Colon (tissue), 2 donors: ENCODE measurements around the gene MAP3K3.
"Not testable (repeated sequence)": the region's sequence is repeated elsewhere in the genome, so short reads cannot be mapped to it uniquely, and the experiment has no call there.

Experiments
- FAIRE-seq: peaks from 2 replicates; lab custom pipeline; 2012; peaks lifted over from hg19 to GRCh38; lab: Jason Lieb, UNC
- donor health status: control.
- donor health status: control.

The MAP3K3 gene

GRCh38 chr17:63706336-63707082, 84.3 kb downstream of the MAP3K3 start:
- FAIRE-seq = no peak

- no peak for FAIRE-seq
Observed at GRCh38 chr17:63707151-63707550, 84.9 kb downstream of the MAP3K3 start.

- no peak for FAIRE-seq
Observed at GRCh38 chr17:63709110-63709509, 86.9 kb downstream of the MAP3K3 start.

- FAIRE-seq = no peak
Observed at GRCh38 chr17:63714550-63715277, 92.5 kb downstream of the MAP3K3 start.

- no peak for FAIRE-seq
Observed at GRCh38 chr17:63716426-63716825, 94.2 kb downstream of the MAP3K3 start.

- FAIRE-seq = no peak
Observed at GRCh38 chr17:63718988-63719387, 96.8 kb downstream of the MAP3K3 start.

- not testable (repeated sequence) for FAIRE-seq
Observed at GRCh38 chr17:63720194-63720593, 98.0 kb downstream of the MAP3K3 start.

- FAIRE-seq = no peak
Observed at GRCh38 chr17:63722403-63722802, 100.2 kb downstream of the MAP3K3 start.

GRCh38 chr17:63735691-63736090, 113.5 kb downstream of the MAP3K3 start:
- FAIRE-seq = no peak

GRCh38 chr17:63740464-63741142, 118.4 kb downstream of the MAP3K3 start:
- FAIRE-seq = no peak

GRCh38 chr17:63741143-63741407, 118.9 kb downstream of the MAP3K3 start:
- no peak for FAIRE-seq

GRCh38 chr17:63741408-63742173, 119.4 kb downstream of the MAP3K3 start, which contains the start of gene STRADA:
Gene STRADA (minus strand): TSS chr17:63741799. CDS start chr17:63728369, 13,430 bp downstream.
- FAIRE-seq = no peak
